ENCODE results near the gene TH. TPM values are rescaled to one million over a fixed set of nuclear protein-coding genes. Genes with fewer than 3 reads are reported as not detected.

TH gene
- total RNA-seq, 4 donors from 2014 or later = 0.27 TPM; not detected in 2

- 80% methylated on average over 1 of the region's 29 CpGs; no CpG with 5 or more reads in 1 of the 2 donors for WGBS, 2 donors (ENCODE audit: low coverage in 1 of 2)
- Histone ChIP-seq H3K27ac (no peak overlapping the region), H3K4me1 (no peaks in the 10 kb centered on the region), H3K27me3 (peaks cover 11% of the 10 kb centered on the region), H3K9me3 (peaks cover 0 to 3% (median 0%) of the 10 kb centered on the region in 3 donors), H3K4me3 (no peak overlapping the region), H3K36me3 (no peaks in the 10 kb centered on the region)
- no peak for ATAC-seq
- TF ChIP-seq EP300 (IDR thresholded peaks at IDR 0.05) (no peak), POLR2AphosphoS5 (IDR thresholded peaks at IDR 0.05) (no peak), CTCF (IDR thresholded peaks at IDR 0.05) (no peak)
Observed at GRCh38 chr11:2202071-2202899, 30.7 kb upstream of the TH start.

GRCh38 chr11:2201542-2201941 lies 29.9 kb upstream of the TH start:
- no peaks in the 10 kb centered on the region for H3K4me1 ChIP-seq
- H3K27me3 ChIP-seq = peaks cover 10% of the 10 kb centered on the region
- ATAC-seq = no peak
- TF ChIP-seq POLR2AphosphoS5 (IDR thresholded peaks at IDR 0.05) = no peak
- no peak for TF ChIP-seq EP300 (IDR thresholded peaks at IDR 0.05)
- no peak for TF ChIP-seq POLR2A (IDR thresholded peaks at IDR 0.05)
- no peak for TF ChIP-seq CTCF (IDR thresholded peaks at IDR 0.05)
- no peak overlapping the region for H3K27ac ChIP-seq
- H3K36me3 ChIP-seq = no peaks in the 10 kb centered on the region
- H3K4me3 ChIP-seq = no peak overlapping the region
- no peaks in the 10 kb centered on the region for H3K9me3 ChIP-seq
- 80 to 89% methylated on average over 1 of the region's 2 CpGs for WGBS, 2 donors (ENCODE audit: low coverage in 1 of 2)

GRCh38 chr11:2200957-2201519 lies 29.4 kb upstream of the TH start:
- Histone ChIP-seq H3K4me3 (no peak overlapping the region), H3K27me3 (peaks cover 5% of the 10 kb centered on the region), H3K4me1 (no peaks in the 10 kb centered on the region), H3K36me3 (no peaks in the 10 kb centered on the region), H3K27ac (no peak overlapping the region), H3K9me3 (no peaks in the 10 kb centered on the region)
- no peak for ATAC-seq
- TF ChIP-seq CTCF (IDR thresholded peaks at IDR 0.05) = no peak
- no peak for TF ChIP-seq POLR2A (IDR thresholded peaks at IDR 0.05)
- no peak for TF ChIP-seq EP300 (IDR thresholded peaks at IDR 0.05)
- no peak for TF ChIP-seq POLR2AphosphoS5 (IDR thresholded peaks at IDR 0.05)
- whole genome bisulfite sequencing, 2 donors (ENCODE audit: low coverage in 1 of 2) = 75 to 80% methylated on average over 1 of the region's 1 CpG

DNA sequence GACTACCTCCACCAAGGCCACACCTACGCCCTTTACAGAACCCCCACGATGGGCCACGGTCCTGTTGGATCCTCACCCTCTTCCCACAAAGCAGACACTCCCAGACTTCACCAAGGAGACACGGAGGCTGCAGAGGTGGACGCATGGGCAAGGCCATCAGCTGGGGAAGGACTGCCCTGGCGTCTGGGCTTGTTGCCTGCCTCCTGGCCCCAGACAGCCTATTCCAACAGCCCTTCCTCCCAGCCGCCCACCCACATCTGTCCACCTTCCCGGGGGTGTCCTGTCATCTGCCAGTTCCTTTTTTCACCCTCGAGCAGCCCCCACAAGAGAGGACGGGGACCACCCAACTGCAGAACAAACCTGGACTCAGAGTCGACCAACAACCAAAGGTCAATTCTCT lies 28.9 kb upstream of the TH start:
- ATAC-seq = no peak

More for the DNA sequence above, 28.9 kb upstream of the TH start:
- Histone ChIP-seq H3K4me1 (no peaks in the 10 kb centered on the region), H3K9me3 (no peaks in the 10 kb centered on the region), H3K27me3 (peaks cover 6% of the 10 kb centered on the region), H3K36me3 (no peaks in the 10 kb centered on the region), H3K4me3 (no peak overlapping the region), H3K27ac (no peak overlapping the region)
- 93 to 100% methylated on average over 1 to 5 of the region's 11 CpGs for WGBS, 2 donors (ENCODE audit: low coverage in 1 of 2)
- no peak for TF ChIP-seq CTCF (IDR thresholded peaks at IDR 0.05)
- TF ChIP-seq POLR2A (IDR thresholded peaks at IDR 0.05) = no peak
- no peak for TF ChIP-seq POLR2AphosphoS5 (IDR thresholded peaks at IDR 0.05)

Data from gastroesophageal sphincter (tissue), 4 donors.